Ascending aorta (tissue), 2 donors: ENCODE measurements around the gene CLIC3. TPM values are rescaled to one million over a fixed set of nuclear protein-coding genes. Genes with fewer than 3 reads are reported as not detected.

Source experiments
- DNase-seq, 2 donors: peaks; one replicate each; pipeline ENCODE4 v3.0.0-alpha.2; 2019; ENCODE audit warnings: low spot score in 2 of 2
- H3K27ac ChIP-seq, 2 donors: fragments of 200-600 bp; sonication (generic); one replicate each; pipeline ENCODE4 v1.5.1; 2016 to 2017; ENCODE audit warnings: mild to moderate bottlenecking in 1 of 2
- H3K27me3 ChIP-seq: fragments of 200-600 bp; sonication (generic); one replicate; pipeline ENCODE4 v1.5.1; 2017
- H3K36me3 ChIP-seq, 2 donors: fragments of 200-600 bp; sonication (generic); one replicate each; pipeline ENCODE4 v1.5.1; 2016
- H3K4me1 ChIP-seq, 2 donors: fragments of 200-600 bp; sonication (generic); one replicate each; pipeline ENCODE4 v1.5.1; 2016 to 2017; ENCODE audit warnings: mild to moderate bottlenecking in 1 of 2
- H3K4me3 ChIP-seq, 2 donors: fragments of 200-600 bp; sonication (generic); one replicate each; pipeline ENCODE4 v1.5.1; 2016 to 2017; ENCODE audit warnings: mild to moderate bottlenecking in 1 of 2
- H3K9me3 ChIP-seq, 2 donors: fragments of 200-600 bp; sonication (generic); one replicate each; pipeline ENCODE4 v1.5.1; 2016
- intact Hi-C: fragments of 100-400 bp; cut with DNase I; formaldehyde crosslinking; loops from one replicate; pipeline ENCODE4 v1.15.1; 2023
- total RNA-seq: library from RNA; depleted of rRNA; stranded (reverse); fragments of >200 nt; gene quantifications from one replicate; pipeline ENCODE4 v1.1.0, GENCODE V29; 2016
- TF ChIP-seq, protein P1 (sequence below), 3 experiments: fragments of 200-600 bp in 2 of 3; fragments of 450-650 bp in 1 of 3; sonication (generic) in 2 of 3; IDR thresholded peaks; one replicate each; pipeline ENCODE4 v1.5.1; 2016 to 2019; ENCODE audit warnings: antibody characterized with exemption in 3 of 3, mild to moderate bottlenecking in 1 of 3, moderate library complexity in 1 of 3

The CLIC3 gene
- total RNA-seq, 1 donor from 2014 or later, result 2.8 TPM

DNA sequence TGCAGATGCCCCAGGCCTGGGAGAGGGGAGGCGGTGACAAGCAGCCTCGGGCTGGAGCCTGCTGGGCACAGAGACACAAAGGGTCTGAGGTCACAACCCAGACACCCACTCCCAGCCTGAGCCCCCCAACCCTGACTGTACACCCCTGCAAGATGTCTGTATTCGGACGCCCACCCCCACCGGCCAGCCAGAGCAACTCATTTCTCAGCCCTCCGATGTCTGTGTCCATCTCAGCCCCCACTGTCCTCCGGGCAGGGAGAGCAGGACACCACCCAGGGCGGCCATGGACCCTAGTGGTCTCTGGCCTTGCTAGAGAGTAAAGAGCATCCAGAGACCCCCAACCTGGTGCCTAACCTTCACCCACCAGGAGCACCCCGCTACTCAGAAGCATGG is 40.4 kb downstream of the CLIC3 start:
- intact Hi-C loops, result no loop called here
- Histone ChIP-seq H3K27ac (no peak overlapping the region), H3K4me1 (peaks cover under 1% of the 10 kb centered on the region in 2 donors), H3K36me3 (no peaks in the 10 kb centered on the region), H3K27me3 (no peaks in the 10 kb centered on the region), H3K4me3 (no peak overlapping the region), H3K9me3 (no peaks in the 10 kb centered on the region)
- TF ChIP-seq, protein P1, sequence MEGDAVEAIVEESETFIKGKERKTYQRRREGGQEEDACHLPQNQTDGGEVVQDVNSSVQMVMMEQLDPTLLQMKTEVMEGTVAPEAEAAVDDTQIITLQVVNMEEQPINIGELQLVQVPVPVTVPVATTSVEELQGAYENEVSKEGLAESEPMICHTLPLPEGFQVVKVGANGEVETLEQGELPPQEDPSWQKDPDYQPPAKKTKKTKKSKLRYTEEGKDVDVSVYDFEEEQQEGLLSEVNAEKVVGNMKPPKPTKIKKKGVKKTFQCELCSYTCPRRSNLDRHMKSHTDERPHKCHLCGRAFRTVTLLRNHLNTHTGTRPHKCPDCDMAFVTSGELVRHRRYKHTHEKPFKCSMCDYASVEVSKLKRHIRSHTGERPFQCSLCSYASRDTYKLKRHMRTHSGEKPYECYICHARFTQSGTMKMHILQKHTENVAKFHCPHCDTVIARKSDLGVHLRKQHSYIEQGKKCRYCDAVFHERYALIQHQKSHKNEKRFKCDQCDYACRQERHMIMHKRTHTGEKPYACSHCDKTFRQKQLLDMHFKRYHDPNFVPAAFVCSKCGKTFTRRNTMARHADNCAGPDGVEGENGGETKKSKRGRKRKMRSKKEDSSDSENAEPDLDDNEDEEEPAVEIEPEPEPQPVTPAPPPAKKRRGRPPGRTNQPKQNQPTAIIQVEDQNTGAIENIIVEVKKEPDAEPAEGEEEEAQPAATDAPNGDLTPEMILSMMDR (IDR thresholded peaks at IDR 0.05), result no peak
- DNase-seq, result no peak

DNA sequence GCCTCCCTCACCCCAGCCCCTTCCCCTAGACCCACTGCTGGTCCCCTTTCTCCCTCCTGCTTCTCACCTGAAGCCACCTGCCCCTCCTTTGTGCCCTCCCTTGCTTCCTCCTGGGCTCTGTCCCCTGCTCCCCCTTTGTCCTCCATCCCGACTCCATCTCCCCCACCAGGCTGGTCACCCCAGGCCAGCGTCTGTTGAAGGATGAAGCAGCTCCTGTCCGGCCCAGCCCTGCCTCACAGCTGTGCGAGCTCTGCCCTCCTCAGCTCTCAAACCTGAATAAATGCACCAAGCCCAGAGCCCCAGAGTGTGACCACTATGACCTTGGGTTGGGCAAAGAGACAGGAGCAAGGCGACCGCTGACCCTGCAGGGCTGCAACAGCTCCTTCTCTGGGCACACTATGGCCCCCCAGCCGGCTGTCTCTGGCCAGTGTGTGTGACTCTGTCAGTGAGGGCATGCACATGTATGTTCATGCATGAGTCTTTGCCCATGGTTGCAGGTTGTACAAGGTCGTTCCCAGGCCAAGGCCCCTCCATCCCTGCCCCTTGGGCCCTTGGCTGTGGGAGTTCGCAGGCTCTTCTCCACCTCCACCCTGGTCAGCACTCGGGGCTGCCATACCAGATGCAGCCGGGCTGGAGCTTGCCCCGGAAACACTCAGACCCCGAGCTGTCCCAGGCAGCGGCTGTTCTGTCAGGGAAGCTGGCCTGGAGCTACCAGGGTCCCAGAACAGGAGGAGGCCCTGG is 41.0 kb downstream of the CLIC3 start:
- intact Hi-C loops, result no loop called here
- Histone ChIP-seq H3K4me3 (no peak overlapping the region), H3K9me3 (no peaks in the 10 kb centered on the region), H3K27ac (no peak overlapping the region), H3K27me3 (no peaks in the 10 kb centered on the region), H3K36me3 (no peaks in the 10 kb centered on the region), H3K4me1 (peaks cover 0 to 4% of the 10 kb centered on the region in 2 donors)
- TF ChIP-seq, protein P1 (IDR thresholded peaks at IDR 0.05), result no peak
- DNase-seq, result no peak

DNA sequence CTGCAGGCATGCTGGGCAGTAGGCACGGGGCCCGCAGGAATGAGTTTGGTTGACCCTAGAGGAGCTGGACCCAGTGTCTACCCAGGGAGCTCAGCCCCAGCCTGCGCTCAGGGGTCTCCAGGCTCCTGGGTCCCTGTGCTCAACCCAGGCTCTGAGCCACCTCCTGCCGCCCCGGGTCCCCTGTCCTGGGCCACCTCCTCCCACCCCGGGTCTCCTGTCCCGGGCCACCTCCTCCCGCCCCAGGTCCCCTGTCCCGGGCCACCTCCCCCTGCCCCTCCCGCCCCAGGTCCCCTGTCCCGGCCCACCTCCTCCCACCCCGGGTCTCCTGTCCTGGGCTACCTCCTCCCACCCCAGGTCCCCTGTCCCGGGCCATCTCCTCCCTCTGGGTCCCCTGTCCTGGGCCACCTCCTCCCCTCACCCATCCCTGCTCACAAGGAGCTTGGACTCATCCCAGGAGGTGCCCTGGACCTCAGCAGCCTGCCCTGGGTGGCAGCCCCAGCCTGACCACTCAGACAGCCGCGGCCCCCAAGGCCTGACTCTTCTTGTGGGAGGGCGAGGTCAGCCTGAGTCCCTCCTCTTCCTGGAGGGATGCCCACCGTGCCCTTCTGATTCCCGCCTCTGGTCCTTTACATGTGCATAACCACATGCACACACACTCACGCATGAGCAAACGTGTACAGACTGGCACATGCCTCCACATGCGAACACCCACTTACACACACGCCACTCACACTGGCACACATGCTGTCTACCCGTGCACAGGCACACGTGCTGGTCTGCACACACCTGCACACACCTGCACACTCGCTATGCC is 41.9 kb downstream of the CLIC3 start:
- H3K27me3 ChIP-seq, result no peaks in the 10 kb centered on the region
- TF ChIP-seq, protein P1 (IDR thresholded peaks at IDR 0.05), result no peak
- H3K36me3 ChIP-seq, result no peaks in the 10 kb centered on the region
- intact Hi-C loops, result no loop called here
- H3K9me3 ChIP-seq, result no peaks in the 10 kb centered on the region
- no peak overlapping the region for H3K27ac ChIP-seq
- no peak overlapping the region for H3K4me3 ChIP-seq
- no peak for DNase-seq
- H3K4me1 ChIP-seq, result peaks cover 0 to 5% of the 10 kb centered on the region in 2 donors

DNA sequence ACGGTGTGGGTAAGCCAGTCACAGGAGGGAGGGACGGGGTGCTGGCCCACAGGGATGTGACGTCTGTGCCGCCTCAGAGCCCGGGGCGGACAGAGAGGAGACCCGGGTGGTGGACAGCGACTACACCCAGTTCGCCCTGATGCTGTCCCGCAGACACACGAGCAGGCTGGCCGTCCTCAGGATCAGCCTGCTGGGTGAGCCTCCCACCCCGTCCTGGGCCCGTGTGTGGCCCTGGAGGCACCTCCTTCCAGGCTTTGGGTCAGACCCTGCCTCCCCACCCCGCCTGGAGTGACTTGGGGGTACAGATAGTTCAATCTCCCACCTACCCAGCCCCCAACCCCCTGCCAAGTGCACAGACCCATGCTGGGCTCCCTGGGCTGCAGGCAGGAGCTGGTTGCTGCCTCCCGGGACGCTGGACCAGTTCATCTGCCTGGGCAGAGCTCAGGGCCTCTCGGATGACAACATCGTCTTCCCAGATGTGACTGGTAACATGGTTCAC is 42.5 kb downstream of the CLIC3 start:
- Histone ChIP-seq H3K4me1 (peaks cover 0 to 12% of the 10 kb centered on the region in 2 donors), H3K4me3 (no peak overlapping the region), H3K27me3 (no peaks in the 10 kb centered on the region), H3K27ac (no peak overlapping the region), H3K36me3 (no peaks in the 10 kb centered on the region), H3K9me3 (no peaks in the 10 kb centered on the region)
- TF ChIP-seq, protein P1 (IDR thresholded peaks at IDR 0.05), result no peak
- no peak for DNase-seq
- intact Hi-C loops, result no loop called here

DNA sequence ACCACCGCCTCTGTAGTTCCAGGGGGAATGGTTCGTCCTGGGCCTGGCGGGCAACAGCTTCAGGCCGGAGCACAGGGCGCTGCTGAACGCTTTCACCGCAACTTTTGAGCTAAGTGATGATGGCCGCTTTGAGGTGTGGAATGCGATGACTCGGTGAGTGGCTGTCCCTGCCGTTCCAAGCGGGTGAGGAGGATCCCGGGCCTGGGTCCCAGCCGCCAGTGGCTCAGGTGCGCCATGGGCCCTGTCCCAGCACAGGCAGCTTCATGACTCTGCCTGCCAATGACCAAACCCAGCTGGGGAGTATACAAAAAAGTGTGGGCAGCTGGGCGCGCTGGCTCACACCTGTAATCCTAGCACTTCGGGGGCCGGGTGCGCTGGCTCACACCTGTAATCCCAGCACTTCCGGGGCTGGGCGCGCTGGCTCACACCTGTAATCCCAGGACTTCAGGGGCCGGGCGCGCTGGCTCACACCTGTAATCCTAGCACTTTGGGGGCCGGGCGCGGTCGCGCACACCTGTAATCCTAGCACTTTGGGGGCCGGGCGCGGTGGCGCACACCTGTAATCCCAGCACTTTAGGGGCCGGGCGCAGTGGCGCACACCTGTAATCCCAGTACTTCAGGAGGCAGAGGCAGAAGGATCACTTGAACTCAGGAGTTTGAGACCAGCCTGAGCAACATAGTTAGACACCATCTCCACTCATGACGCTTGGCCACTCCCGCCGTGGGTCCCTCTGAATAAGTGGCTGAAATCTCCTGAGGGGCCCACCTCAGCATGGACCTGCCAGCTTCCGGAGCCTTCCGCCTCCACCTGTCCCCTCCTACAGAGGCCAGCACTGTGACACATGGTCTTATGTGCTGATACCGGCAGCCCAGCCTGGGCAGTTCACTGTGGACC is 43.2 kb downstream of the CLIC3 start:
- DNase-seq, result no peak
- H3K4me3 ChIP-seq, result no peak overlapping the region
- no peaks in the 10 kb centered on the region for H3K9me3 ChIP-seq
- no peak overlapping the region for H3K27ac ChIP-seq
- intact Hi-C loops, result no loop called here
- peaks cover 0 to 12% of the 10 kb centered on the region in 2 donors for H3K4me1 ChIP-seq
- TF ChIP-seq, protein P1 (IDR thresholded peaks at IDR 0.05), result no peak
- no peaks in the 10 kb centered on the region for H3K27me3 ChIP-seq
- no peaks in the 10 kb centered on the region for H3K36me3 ChIP-seq
